HG02763 (cell line): Measurements from ENCODE around the gene FLYWCH2.
A peak's percentile ranks its signal among the peaks of the same experiment; 100 is the strongest.

Experiments used
- ATAC-seq: cut with Tn5 transposase; IDR thresholded peaks from one replicate; pipeline ENCODE4 v1.9.1; 2021; ENCODE audit warnings: mild to moderate bottlenecking, moderate library complexity; ENCODE audit not compliant: unreplicated experiment

The FLYWCH2 gene

DNA sequence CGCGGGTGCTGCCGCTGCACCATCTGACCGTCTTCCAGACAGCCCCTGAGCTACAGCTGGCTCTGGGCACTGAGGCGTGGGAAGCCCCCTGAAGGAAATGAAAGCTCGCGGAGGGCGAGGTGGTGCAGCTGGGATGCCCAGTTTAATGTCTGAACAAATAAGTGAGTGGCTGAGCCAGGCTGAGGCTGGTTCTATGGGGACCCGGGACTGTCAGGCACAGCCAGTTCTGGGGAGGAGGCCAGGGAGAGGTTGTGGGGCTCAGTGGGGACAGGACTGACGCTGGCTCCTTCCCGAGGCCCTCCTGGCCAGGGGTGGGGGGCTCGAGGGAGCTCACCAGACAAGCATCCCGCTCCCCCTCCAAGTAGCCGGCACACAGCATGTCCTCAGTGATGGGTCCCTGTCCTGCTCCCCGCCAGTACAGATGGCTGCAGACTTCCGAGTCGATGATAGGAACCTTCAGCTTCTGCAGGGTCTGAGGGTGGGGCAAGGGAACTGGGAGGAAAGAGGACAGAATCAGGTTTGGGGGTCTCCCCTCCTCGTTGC is 29.4 kb upstream of the FLYWCH2 start:
- no peak for ATAC-seq

DNA sequence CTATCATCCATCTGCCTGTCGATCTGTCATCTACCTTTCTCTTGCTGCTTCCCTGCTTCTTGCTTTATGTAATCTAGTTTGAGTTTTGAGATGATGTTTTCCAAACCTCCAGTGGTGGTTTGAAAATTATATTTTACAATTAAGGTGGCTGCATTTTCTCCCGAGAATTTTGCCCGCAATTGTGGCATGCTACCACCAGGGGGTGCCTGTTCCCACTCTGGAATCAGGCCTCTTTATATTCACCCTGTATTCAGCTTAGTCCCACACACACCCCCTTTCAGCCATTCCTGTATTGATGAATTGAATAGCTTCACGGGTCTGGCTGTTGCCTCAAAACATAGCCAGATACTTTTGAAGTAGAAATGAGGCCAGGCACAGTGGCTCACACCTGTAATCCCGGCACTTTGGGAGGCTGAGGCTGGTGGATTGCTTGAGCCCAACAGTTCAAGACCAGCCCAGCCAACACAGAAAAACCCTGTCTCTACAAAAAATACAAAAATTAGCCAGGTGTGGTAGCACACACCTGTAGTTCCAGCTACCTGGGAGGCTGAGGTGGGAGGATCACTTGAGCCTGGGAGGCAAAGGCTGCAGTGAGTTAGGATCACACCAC is 28.2 kb upstream of the FLYWCH2 start:
- ATAC-seq: no peak

DNA sequence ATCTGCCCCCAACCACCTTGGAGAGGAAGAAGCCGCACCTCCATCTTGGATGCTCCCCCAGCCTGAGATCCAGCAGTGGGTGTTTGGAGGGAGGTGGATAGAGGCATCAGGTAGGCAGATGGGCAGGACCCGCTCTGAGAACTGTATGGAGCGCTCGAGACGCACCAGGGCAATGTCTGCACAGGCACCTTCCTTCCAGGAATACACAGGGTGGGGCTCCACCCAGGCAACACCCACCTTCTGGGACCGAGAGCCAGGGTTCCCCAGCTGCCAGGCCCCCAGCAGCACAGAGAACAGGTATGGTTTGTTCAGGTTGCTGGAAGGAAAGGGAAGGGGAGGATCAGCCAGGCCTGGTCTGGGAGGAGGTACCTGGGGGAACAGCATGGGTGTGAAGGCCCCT is 27.5 kb upstream of the FLYWCH2 start:
- no peak for ATAC-seq

DNA sequence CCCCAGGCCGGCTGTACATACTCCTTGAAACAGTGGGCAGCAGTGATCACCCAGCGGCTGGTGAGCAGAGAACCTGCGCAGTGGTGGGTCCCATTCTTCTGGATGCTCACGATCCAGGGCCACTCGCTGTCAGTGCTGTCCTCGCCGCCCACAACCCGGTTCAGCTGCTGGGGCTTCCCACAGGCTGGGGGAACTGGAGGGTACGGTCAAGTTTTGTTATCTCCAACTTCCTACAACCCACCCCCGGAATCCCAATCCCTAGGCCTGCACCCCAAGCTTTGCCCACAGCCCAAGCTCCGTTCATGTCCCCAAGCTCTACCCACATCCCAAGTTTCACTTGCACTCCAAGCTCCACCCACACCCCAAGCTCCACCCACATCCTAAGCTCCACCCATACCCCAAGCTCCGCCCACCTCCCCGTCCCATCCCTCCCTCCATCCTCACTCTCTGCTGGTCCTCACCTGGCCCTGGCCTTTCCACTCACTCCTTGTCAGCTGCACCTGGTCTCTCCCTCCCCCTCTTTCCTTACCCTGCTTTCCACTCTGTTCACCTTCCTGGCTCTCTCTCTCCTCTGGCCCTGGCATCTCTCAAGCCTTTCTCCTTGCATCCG is 26.8 kb upstream of the FLYWCH2 start:
- no peak for ATAC-seq

DNA sequence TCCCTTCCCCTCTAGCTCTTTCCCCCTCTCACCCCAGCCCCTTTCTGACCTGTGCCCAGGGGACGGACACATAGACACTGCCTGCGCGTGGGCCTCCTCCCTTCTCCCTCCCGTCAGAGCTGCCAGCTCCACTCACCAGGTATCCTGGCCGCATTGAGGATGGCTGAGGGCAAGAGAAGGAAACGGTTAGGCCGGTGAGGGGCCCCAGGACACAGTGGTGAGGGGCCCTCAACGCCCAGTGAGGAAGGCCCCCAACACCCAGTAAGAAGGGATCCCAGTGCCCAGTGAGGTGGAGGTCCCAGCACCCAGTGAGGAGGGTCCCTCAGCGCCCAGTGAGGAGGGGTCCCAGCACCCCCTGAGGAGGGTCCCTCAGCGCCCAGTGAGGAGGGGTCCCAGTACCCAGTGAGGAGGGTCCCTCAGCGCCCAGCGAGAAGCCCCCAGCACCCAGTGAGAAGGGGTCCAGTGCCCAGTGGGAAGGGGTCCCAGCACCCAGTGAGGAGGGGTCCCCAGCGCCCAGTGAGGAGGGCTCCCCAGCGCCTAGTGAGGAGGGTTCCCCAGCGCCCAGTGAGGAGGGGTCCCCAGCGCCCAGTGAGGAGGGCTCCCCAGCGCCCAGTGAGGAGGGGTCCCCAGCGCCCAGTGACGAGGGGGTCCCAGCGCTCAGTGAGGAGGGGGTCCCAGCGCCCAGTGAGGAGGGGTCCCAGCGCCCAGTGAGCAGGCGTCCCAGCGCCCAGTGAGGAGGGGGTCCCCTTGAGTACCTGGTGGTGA is 26.1 kb upstream of the FLYWCH2 start:
- ATAC-seq: no peak

DNA sequence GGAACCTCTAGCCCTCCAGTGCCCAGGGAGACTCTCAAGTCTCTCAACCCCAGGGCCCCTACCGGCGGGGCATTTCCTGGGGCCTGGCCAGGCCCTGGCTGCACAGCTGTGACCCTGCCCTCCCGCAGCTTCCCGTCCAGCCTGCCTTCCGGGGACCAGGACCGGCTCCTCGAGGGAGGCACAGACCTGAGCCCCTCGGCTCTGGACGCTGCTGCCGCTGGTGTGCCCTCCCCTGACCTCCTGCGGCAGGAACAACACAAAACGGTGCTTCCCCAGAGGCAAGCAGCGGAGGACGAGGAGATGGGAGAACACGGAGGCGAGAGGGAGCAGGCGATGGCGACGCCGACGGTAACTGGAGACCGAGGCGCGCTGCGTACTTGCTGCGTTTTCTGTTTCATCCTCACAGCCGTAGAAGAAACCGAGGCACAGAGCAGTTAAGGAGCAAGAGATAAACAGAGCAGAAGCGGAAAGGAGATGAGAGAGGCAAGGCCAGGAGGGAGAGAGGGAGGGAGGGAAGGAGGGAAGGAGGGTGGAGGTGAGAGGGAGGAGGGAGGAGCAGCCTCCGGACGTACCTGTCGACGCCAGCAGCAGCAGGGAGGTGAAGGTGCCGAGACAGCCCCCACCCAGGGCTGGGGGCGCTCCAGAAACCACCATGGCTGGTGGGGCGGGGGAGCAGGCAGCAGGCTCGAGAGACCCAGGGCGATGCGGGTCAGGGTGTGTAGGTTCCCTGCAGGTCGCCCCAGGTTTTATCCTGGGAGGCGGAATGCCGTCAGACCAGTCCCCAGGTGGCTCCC is 25.4 kb upstream of the FLYWCH2 start, which contains the start of gene PRSS22:
Gene PRSS22, minus strand, starts transcription at position 720 of the 794 bp plus-strand sequence. Its CDS starts 66 bp downstream, at position 654.
- ATAC-seq: no peak

DNA sequence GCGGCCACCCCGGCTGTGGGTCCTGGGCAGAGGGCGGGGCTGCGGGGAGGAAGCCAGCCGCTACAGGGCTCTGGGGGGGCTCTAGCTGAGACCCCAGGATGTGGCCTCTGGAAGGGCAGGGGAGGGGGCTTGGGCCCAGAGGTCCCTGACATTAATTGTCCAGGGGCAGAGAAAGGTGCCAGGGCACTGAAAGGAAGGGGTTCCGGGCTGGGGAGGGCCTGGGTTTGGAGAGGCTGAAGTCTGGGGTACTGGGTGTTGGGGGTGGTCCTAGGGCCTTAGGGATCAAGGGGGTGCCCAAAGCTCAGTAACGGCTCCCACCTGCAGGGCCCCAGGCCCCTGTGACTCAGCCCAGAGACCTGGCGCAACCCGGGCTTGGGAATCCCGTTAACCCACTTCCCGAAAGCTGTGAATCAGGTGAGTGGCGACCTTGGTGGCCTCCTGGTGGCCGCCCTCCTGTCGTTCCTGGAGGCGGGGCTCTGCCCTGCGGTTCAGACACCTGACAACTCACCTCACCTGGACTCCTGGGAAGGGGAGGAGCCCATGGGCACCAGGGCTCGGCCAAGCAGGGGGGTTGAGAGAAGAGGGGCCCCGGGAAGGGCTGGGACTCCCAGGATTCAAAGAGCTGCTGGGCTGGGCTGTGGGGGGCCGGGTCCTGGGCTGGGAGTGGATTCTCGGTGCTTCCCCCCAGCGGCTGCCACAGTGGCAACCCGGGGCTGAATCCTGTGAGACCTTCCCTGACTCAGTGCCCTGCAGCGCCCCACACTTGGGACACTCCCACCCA is 24.6 kb upstream of the FLYWCH2 start:
- no peak for ATAC-seq

DNA sequence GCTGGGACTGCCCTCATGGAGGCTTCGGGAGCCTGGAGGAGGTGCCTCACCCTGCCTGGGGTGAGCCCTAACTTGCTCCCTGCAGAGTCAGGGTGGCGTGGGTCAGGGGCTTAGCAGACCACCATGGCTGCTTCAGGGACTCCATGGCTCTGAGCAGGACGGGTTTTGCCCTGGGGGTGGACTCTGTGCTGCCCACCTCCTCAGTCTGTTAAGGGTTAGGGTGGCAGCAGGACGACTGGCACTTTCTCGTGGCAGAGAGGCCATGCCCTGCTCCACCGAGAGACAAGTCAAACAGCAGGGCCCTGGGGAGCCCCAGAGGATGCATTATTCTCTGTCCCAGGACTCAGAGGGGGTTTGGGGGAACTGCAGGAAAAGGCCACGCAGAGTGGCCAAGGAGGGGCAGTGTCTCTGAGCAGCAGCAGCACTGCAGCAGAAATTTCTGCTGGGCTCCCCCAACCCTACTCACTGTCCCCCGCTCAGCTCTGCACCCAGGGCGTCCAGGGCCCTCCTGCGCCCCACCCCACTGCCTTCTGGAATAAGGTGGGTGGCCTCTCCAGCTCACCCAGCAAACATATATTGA is 23.2 kb upstream of the FLYWCH2 start:
- no peak for ATAC-seq

DNA sequence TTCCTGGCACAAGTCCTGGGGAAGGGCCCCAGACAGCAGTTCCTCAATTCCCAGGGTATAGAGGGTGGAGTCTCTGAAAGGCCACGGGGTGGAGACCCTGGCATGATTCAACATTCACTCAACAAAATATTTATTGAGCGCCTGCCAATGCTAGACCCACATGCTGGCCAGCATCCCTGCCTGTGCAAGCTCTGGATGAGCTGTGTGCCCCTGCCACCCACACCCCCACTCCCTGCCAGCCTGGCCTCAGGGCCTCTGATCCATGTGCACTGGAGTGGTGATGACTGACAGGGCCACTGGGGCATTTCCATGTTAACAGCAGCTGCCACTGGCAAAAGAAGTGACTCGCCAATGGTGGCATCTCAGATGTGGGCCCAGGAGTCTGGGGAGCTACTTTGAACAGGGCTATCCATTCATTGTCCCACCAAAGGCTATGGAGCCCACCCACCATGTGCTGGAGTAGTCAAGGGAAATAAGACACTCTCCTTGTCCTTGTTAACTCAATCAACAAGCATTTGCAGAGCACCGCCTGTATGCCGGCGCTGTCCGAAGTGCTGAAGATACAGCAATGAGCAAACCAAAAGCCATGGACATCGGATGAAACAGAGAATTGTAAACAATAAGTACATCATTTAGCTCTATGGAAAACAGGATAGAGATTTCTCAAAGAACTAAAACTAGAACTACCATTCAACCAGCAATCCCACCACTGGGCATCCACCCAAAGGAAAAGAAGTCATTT is 22.0 kb upstream of the FLYWCH2 start:
- no peak for ATAC-seq

DNA sequence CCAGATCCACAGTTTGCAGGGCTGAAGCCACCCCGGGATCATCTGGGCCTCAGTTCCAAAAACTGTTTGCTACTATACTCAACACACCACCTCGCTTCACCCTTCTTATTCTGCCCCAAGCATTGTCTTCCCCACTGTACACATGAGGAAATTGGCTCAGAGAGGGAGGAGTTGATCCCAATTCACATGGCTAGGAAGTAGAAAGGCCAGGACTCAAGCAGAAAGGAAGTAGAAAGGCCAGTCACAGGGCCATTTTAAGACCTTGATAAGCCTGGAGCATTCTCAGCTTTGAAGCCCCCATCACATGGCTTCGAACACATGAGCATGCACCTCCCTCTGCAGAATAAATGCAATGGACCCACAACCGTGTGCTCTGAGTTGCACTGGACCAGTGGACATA is 17.4 kb upstream of the FLYWCH2 start:
- no peak for ATAC-seq

DNA sequence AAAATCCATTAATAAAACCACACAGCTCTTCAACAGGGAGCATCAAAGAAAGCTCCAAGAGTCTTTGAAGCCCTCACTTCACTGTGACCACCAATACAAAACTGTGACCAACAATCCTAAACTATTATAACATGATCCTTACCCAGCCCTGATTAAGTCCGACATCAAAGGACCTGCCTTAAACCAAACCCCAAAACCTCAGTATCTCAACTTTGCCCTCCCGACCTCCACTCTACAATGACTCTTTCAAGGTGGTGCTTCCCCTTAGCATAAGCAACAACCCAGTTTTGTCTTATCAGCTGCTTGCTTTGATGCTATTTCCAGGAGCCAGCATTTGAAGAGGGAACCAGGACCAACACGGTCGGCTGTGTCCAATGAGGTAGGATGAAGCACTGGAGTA is 16.6 kb upstream of the FLYWCH2 start:
- ATAC-seq: no peak

DNA sequence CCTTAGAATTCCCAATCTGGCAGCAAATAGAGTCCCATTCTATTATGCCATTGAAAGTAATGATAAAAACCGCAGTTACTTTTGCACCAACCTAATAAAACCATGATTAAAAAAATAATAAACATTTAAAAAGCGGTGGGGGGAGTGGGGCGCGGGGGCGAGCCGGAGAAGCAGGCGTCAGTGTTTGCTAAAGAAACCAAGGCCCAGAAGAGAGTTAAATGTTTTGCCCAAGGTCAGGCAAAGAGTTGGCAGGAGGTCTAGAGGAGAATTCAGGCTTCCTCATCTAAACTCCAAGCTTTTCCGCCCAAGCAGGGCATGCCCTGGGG is 15.4 kb upstream of the FLYWCH2 start:
- no peak for ATAC-seq

DNA sequence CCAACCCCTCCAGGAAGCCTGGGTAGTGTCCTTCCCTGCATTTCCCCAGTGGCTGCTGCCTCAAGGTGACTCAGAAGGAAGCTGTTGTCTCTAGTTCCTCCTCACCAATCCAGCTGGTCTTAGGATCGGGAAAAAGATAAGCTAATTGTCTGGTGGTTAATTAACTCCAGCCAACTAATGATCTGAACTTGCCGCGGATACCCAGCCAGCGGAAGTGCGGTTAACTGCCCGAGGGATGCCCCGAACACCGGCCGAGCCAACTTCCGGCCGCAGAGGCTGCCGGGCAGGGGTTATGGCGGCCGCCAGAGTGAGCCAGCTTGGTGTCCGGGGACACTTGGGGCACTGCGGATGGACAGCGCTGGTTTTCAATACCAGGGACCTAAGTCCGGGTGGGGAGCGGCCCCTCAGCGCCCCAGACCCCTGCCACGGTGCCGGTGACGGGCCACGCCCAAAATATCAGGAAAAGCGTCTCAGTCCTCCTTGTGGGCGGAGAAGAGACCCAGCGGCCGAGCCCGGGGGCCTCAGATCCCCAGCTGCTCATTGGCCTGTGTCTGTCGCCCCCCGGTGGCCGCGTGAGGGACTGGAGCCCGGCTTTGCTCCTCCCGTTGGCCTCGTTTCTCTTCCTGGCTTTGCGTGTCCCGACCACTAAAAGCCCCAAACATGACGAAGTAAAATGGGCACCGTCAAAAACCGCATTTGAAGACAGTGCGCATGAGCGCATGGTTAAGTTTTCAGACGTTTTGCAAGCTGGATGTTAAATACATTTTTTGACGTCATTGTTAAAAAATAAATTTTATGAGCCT is 14.8 kb upstream of the FLYWCH2 start:
- peak; percentile 81 for ATAC-seq

DNA sequence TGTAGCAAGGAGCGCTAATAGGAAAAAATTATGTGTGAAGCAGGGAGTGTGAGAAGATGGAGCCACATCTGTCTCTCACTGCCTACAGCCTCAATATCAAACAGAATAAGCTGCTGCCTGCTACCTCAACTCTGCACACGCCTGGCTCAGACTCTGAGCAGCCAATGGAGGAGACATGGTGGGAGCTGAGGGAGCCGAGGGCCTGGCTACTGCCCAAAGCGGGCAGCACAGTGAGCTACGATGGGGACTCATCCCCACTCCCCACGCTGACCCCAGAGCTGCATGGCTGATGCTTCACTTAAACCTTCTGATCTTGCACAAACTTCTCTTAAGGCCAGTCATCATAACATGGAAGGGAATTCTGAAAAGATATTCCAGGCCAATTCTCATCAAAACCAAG is 11.1 kb upstream of the FLYWCH2 start:
- no peak for ATAC-seq

DNA sequence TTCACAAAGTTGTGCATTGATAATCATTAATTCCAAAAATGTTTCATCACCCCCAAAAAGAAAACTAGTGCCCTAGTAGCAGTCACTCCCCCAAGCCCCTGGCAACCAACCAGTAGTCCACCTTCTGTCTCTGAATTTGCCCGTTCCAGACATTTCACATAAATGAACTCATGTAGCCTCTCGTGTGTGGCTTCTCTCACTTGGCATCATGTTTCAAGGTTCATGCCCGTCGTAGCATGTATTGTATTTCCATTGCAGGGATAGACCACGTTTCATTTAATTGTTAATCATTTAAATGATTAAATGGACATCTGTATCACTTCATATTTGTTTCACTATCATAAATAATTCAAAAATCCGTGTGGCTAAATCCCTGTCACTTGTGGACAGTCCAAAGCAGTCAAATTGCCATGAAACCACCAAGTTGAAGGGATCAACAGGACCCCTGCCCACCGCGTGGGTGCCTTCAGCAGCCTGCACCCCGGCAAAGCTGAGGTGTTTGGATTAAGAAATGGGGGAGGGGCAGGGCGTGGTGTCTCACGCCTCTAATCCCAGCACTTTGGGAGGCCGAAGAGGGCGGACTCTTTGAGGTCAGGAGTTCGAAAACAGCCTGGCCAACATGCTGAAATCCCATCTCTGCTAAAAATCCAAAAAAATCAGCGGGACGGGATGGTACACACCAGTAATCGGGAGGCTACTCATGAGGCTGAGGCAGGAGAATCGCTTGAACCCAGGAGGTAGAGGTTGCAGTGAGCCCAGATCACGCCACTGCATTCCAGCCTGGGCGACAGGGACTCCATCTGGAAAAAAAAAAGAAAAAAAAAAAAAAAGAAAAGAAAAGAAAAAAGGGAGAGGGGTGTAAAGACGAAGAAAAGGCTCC is 8.7 kb upstream of the FLYWCH2 start:
- ATAC-seq: no peak

DNA sequence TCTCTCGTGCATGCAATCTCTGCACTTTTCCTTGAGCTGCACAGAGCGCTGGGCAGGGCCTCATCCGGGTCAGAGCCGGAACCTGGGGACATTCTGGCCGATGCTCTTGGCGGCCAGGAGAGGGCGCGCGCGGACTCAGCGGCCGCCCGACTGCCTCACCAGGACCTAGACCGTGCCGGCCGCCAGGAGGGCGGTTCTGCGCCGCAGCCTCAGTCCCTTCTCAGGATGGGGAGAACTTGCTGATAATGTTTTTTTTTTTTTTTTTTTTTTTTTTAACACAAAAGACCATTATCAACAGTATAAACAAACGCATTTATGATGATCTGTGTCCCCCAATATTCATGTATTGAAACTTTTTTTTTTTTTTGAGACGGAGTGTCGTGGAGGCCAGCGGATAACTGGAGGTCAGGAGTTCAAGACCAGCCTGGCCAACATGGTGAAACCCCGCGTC is 8.1 kb upstream of the FLYWCH2 start:
- no peak for ATAC-seq

DNA sequence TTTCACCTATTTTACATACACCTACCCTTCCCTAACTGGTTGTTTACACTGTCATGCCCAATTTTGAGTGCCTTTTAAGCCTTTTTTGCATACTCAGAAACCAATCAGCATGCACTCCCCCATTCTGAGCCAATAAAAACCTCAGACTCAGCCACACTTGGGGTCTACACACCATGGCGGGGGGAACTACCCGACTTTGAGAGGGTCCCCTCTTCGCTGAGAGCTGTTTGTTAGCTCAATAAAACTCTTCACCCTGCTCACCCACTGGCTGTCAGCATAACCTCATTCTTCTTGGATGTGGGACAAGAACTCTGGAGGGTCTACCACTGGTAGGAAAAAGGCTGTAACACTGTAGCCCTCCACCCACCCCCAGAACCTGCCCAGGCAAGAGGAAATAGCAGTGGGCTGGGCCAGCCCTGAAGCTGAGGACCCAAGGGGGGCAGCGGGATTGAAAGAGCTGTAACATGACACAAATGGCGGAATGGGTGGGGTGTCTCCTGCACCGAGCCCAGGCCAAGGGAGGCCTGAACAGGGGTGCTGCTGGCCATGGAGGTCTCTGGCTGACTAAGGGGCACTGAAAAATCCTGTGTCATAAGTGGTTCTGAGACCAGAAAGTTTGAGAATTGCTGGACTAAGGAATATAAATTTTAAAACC is 3.0 kb upstream of the FLYWCH2 start:
- no peak for ATAC-seq
